Lower lobe of right lung (tissue), 2 donors: ENCODE measurements around the gene ZNF160. TPM values are rescaled to one million over a fixed set of nuclear protein-coding genes. Genes with fewer than 3 reads are reported as not detected.

Experiments used
- ATAC-seq, 2 donors: fragments of 200-7000 bp; cut with Tn5 transposase; one replicate each; pipeline ENCODE4 v1.9.1; 2020 to 2022; ENCODE audit warnings: mild to moderate bottlenecking in 2 of 2, moderate library complexity in 2 of 2
- DNase-seq: peaks from one replicate; pipeline ENCODE4 v3.0.0-alpha.2; 2020
- H3K27ac ChIP-seq: fragments of 200-600 bp; one replicate; pipeline ENCODE4 v1.8.0; 2022
- H3K27me3 ChIP-seq: fragments of 200-600 bp; one replicate; pipeline ENCODE4 v1.8.0; 2022; ENCODE audit warnings: low read depth
- H3K36me3 ChIP-seq: fragments of 200-600 bp; one replicate; pipeline ENCODE4 v1.8.0; 2022; ENCODE audit warnings: mild to moderate bottlenecking
- H3K4me1 ChIP-seq: fragments of 200-600 bp; one replicate; pipeline ENCODE4 v1.8.0; 2022
- H3K4me3 ChIP-seq: fragments of 200-600 bp; one replicate; pipeline ENCODE4 v1.8.0; 2022; ENCODE audit warnings: mild to moderate bottlenecking
- H3K9me3 ChIP-seq: fragments of 200-600 bp; one replicate; pipeline ENCODE4 v1.8.0; 2022
- CTCF ChIP-seq: fragments of 200-600 bp; IDR thresholded peaks from one replicate; pipeline ENCODE4 v1.8.0; 2022; ENCODE audit warnings: antibody characterized with exemption, mild to moderate bottlenecking
- intact Hi-C: fragments of 100-400 bp; cut with DNase I; formaldehyde crosslinking; loops from one replicate; pipeline ENCODE4 v1.11.0; 2022
- total RNA-seq: library from RNA; stranded (reverse); fragmentation: NEBNext Ultra II Directional; extraction: Animal tissue kit (Norgen Biotek cat#: 25700); gene quantifications from one replicate; pipeline ENCODE4 v1.2.1, GENCODE V29; 2021
- donor health status: DM: no; HTN: yes; CAD: no; lungs with severe emphysema.

The ZNF160 gene
- total RNA-seq, 1 donor from 2014 or later, result 35.5 TPM

GRCh38 chr19:53094754-53095575, 8.3 kb downstream of the ZNF160 start:
- no peak overlapping the region for H3K27ac ChIP-seq
- peaks cover 32% of the 10 kb centered on the region for H3K36me3 ChIP-seq
- no peaks in the 10 kb centered on the region for H3K4me1 ChIP-seq
- no peaks in the 10 kb centered on the region for H3K9me3 ChIP-seq
- H3K4me3 ChIP-seq, result no peak overlapping the region
- no peak for TF ChIP-seq CTCF
- intact Hi-C loops, result no loop called here
- DNase-seq (no peak), ATAC-seq (no peak)
- no peaks in the 10 kb centered on the region for H3K27me3 ChIP-seq

- Histone ChIP-seq H3K27me3 (no peaks in the 10 kb centered on the region), H3K4me3 (no peak overlapping the region), H3K4me1 (no peaks in the 10 kb centered on the region), H3K36me3 (peaks cover 43% of the 10 kb centered on the region), H3K9me3 (no peaks in the 10 kb centered on the region), H3K27ac (no peak overlapping the region)
- no peak for ATAC-seq
- intact Hi-C loops, result no loop called here
- no peak for DNase-seq
- TF ChIP-seq CTCF, result no peak
Observed at GRCh38 chr19:53092723-53093122, 10.5 kb downstream of the ZNF160 start.

GRCh38 chr19:53091413-53092254, 11.6 kb downstream of the ZNF160 start:
- Histone ChIP-seq H3K4me3 (no peak overlapping the region), H3K4me1 (no peaks in the 10 kb centered on the region), H3K27ac (no peak overlapping the region), H3K9me3 (no peaks in the 10 kb centered on the region), H3K36me3 (peaks cover 50% of the 10 kb centered on the region), H3K27me3 (no peaks in the 10 kb centered on the region)
- no peak for TF ChIP-seq CTCF
- ATAC-seq (peak in 1 of 2 donors; percentile 57), DNase-seq (no peak)
- intact Hi-C loops, result no loop called here

- Histone ChIP-seq H3K27me3 (no peaks in the 10 kb centered on the region), H3K9me3 (no peaks in the 10 kb centered on the region), H3K4me1 (no peaks in the 10 kb centered on the region), H3K36me3 (peaks cover 78% of the 10 kb centered on the region), H3K27ac (peak overlapping the region; percentile 26), H3K4me3 (no peak overlapping the region)
- DNase-seq (no peak), ATAC-seq (no peak)
- TF ChIP-seq CTCF, result no peak
- intact Hi-C loops, result no loop called here
Observed at GRCh38 chr19:53088091-53088490, 15.1 kb downstream of the ZNF160 start.

GRCh38 chr19:53086949-53087348, 16.3 kb downstream of the ZNF160 start:
- H3K4me3 ChIP-seq, result no peak overlapping the region
- H3K27ac ChIP-seq, result peak overlapping the region; percentile 54
- H3K36me3 ChIP-seq, result peaks cover 86% of the 10 kb centered on the region

More at GRCh38 chr19:53086949-53087348, 16.3 kb downstream of the ZNF160 start:
- no peaks in the 10 kb centered on the region for H3K4me1 ChIP-seq
- no peaks in the 10 kb centered on the region for H3K27me3 ChIP-seq
- ATAC-seq (peak; percentile 64), DNase-seq (no peak)
- H3K9me3 ChIP-seq, result peaks cover under 1% of the 10 kb centered on the region
- intact Hi-C loops, result no loop called here
- no peak for TF ChIP-seq CTCF
